ENCODE data around the gene LMTK3. TPM values are rescaled to one million over a fixed set of nuclear protein-coding genes. Genes with fewer than 3 reads are reported as not detected.

Gene LMTK3
- total RNA-seq, 1 donor from 2014 or later: 12.7 TPM

DNA sequence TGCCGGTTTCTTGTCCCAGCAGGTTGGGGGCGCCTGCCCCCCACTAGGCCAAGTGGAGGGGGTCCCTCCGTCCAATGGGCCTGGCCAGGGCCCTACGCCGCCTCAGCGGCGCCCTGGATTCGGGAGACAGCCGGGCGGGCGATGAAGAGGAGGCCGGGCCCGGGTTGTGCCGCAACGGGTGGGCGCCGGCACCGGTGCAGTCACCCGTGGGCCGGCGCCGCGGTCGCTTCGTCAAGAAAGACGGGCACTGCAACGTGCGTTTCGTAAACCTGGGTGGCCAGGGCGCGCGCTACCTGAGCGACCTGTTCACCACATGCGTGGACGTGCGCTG, 50.0 kb downstream of the LMTK3 start:
- Mint-ChIP-seq H3K36me3 (ENCODE audit: insufficient read depth) (peaks cover 6% of the 10 kb centered on the region), H3K27me3 (no peaks in the 10 kb centered on the region), H3K4me1 (ENCODE audit: low read depth) (no peaks in the 10 kb centered on the region), H3K9me3 (ENCODE audit: low read depth) (no peaks in the 10 kb centered on the region), H3K4me3 (ENCODE audit: low read depth) (no peak overlapping the region), H3K27ac (no peak overlapping the region)
- no peak for DNase-seq (ENCODE audit: low spot score, unreplicated experiment)
- TF ChIP-seq CTCF (IDR thresholded peaks at IDR 0.05; ENCODE audit: unreplicated experiment): no peak

- peaks cover 9% of the 10 kb centered on the region for H3K36me3 Mint-ChIP-seq (ENCODE audit: insufficient read depth)
These were observed 53.6 kb downstream of the LMTK3 start for GRCh38 chr19:48458016-48458415.

DNA sequence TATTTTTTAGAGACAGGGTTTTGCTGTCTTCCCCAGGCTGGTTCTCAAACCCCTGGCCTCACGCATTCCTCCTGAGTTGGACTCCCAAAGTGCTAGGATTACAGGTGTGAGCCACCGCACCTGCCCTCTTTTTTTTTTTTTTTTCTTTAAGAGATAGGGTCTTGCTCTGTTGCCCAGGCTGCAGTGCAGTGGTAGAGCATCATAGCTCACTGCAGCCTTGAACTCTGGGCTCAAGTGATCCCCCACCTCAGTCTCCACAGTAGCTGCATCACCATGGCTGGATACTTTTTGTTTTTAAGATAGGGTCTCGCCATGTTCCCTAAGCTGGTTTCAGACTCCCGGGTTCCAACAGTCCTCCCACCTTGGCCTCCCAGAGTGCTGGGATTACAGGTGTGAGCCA, 54.8 kb downstream of the LMTK3 start:
- Mint-ChIP-seq H3K9me3 (ENCODE audit: low read depth) (no peaks in the 10 kb centered on the region), H3K27me3 (no peaks in the 10 kb centered on the region), H3K4me1 (ENCODE audit: low read depth) (no peaks in the 10 kb centered on the region), H3K27ac (no peak overlapping the region), H3K36me3 (ENCODE audit: insufficient read depth) (peaks cover 9% of the 10 kb centered on the region), H3K4me3 (ENCODE audit: low read depth) (no peak overlapping the region)
- no peak for TF ChIP-seq CTCF (IDR thresholded peaks at IDR 0.05; ENCODE audit: unreplicated experiment)
- DNase-seq (ENCODE audit: low spot score, unreplicated experiment): no peak

More at GRCh38 chr19:48458016-48458415, 53.6 kb downstream of the LMTK3 start:
- Mint-ChIP-seq H3K4me1 (ENCODE audit: low read depth) (no peaks in the 10 kb centered on the region), H3K27me3 (no peaks in the 10 kb centered on the region), H3K27ac (no peak overlapping the region), H3K9me3 (ENCODE audit: low read depth) (no peaks in the 10 kb centered on the region), H3K4me3 (ENCODE audit: low read depth) (no peak overlapping the region)
- no peak for DNase-seq (ENCODE audit: low spot score, unreplicated experiment)
- no peak for TF ChIP-seq CTCF (IDR thresholded peaks at IDR 0.05; ENCODE audit: unreplicated experiment)

DNA sequence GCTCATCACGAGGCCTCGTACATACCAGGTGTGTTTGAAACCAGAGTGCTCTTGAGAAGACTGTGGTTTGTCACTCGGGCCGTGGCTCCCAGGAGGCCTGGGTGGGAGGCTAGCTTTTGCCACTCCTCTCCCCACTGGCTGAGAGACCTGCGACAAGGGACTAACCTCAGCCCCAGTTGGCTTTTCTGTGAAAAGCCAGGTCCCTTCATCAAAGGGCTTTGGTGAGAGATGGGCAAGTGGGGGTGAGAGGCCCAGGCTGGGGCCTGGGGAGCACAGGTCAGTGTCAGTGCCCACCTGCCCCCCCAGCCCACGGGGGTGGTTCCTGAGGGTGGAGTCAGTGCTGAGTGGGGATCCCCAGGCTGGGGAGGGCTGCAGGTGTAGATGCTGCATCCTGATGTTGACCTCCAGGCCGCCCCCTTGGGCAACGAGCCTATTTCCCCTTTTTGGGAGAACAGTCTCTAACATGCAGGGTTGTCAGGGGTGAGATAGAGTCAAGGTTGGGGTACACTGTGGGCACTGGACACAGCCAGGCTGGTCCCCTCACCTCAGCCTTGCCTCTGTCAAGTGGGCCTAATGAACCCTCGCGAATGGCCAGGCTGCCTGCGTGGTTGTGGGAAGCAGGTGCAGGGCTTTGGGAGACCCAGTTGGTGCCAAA, 55.6 kb downstream of the LMTK3 start:
- no peak for DNase-seq (ENCODE audit: low spot score, unreplicated experiment)
- Mint-ChIP-seq H3K36me3 (ENCODE audit: insufficient read depth) (peaks cover 9% of the 10 kb centered on the region), H3K27me3 (no peaks in the 10 kb centered on the region), H3K9me3 (ENCODE audit: low read depth) (no peaks in the 10 kb centered on the region), H3K4me3 (ENCODE audit: low read depth) (no peak overlapping the region), H3K27ac (no peak overlapping the region), H3K4me1 (ENCODE audit: low read depth) (no peaks in the 10 kb centered on the region)
- no peak for TF ChIP-seq CTCF (IDR thresholded peaks at IDR 0.05; ENCODE audit: unreplicated experiment)

DNA sequence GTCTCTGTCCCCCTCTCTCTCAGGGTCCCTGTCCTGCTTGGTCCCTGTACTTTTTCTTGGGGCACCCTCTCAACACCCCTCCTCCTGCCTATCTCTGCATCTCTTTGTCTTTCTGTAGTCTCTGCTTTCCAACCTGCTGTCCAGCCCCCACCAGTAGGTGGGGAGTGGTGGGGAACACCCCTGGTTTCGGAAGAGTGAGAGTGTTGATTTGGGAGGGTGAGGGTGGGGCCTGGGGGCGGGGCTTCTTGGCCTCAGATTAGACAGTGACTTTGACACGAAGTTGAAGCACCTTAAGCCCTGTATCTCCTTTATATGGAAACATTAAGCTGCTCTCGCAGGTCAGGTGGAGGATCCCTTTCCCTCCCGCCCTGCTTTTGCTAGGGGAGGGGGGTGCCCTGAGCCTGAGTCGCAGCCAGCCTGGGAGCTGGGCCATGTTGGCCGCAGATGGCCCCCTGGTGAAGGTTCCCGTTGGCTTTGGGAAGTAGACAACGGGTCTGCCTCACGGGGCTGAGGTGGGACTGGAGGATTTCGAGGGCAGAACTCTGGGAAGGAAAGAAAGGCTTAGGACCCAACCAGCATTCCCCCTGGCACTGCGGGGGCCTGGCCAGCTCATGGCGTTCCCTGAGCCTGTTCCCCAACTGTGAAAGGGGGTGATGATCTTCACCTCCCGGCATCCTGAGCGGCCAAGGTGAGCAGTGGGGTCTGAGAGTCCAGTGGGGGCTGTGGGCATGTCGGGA, 56.3 kb downstream of the LMTK3 start, which contains the start of gene KCNJ14:
KCNJ14 (plus strand) TSS at position 404 of the 737 bp plus-strand sequence. CDS start 6,151 bp downstream, outside the sequence.
- Mint-ChIP-seq H3K4me1 (ENCODE audit: low read depth) (no peaks in the 10 kb centered on the region), H3K36me3 (ENCODE audit: insufficient read depth) (peaks cover 9% of the 10 kb centered on the region), H3K4me3 (ENCODE audit: low read depth) (no peak within 1 kb of the TSS), H3K27me3 (no peaks in the 10 kb centered on the region), H3K27ac (peak within 1 kb of the TSS; percentile 34), H3K9me3 (ENCODE audit: low read depth) (no peaks in the 10 kb centered on the region)
- no peak for TF ChIP-seq CTCF (IDR thresholded peaks at IDR 0.05; ENCODE audit: unreplicated experiment)
- no peak for DNase-seq (ENCODE audit: low spot score, unreplicated experiment)
